HepG2 (cell line): Measurements from ENCODE around the gene LILRB3. TPM values are rescaled to one million over a fixed set of nuclear protein-coding genes. Genes with fewer than 3 reads are reported as not detected.
"Not testable (repeated sequence)": the region's sequence is repeated elsewhere in the genome, so short reads cannot be mapped to it uniquely, and the experiment has no call there.

Source experiments
- ATAC-seq: fragments of 200-7000 bp; cut with Tn5 transposase; 3 replicates; pipeline ENCODE4 v1.9.1; 2020; ENCODE audit warnings: mild to moderate bottlenecking, moderate library complexity
- BruUV-seq: library from RNA; stranded (reverse); fragments of 400-500 nt; replicated peaks from 2 replicates; lab custom pipeline; 2021; lab: Mats Ljungman, UMichigan
- CTCF ChIA-PET: fragments of 300-600 bp; formaldehyde crosslinking; extraction: SDS; loops from one replicate; lab custom pipeline; 2021; ENCODE audit warnings: low total read pairs, inconsistent platforms, low intra/inter-chr PET ratio; lab: Yijun Ruan, JAX
- POLR2A ChIA-PET: fragments of 350-600 bp; sonication (Branson Sonifier 250); formaldehyde crosslinking; loops from one replicate; lab custom pipeline; 2020; ENCODE audit warnings: antibody characterized with exemption, inconsistent platforms; lab: Yijun Ruan, JAX
- DNase-seq: peaks from one replicate; pipeline ENCODE4 v3.0.0-alpha.2; 2015; ENCODE audit warnings: low spot score
- FAIRE-seq: peaks from 3 replicates; lab custom pipeline; 2011; peaks lifted over from hg19 to GRCh38; lab: Jason Lieb, UNC
- H2AFZ ChIP-seq: one replicate; pipeline ENCODE4 v1.6.1; 2011; ENCODE audit warnings: low read length, inconsistent platforms
- H3K27ac ChIP-seq: fragments of 300-600 bp; 3 replicates; pipeline ENCODE4 v1.8.0; 2011; ENCODE audit warnings: mixed run types, mild to moderate bottlenecking, mixed read lengths, low read length, inconsistent platforms; ENCODE audit not compliant: insufficient read depth; ENCODE audit errors: extremely low read length
- H3K27me3 ChIP-seq, 2 experiments: fragments of 200-600 bp in 1 of 2; 2 replicates in 1 of 2; 3 replicates in 1 of 2; pipeline versions ENCODE4 v1.6.0 to v1.8.0; 2011; ENCODE audit warnings: low read length in 2 of 2, mild to moderate bottlenecking in 2 of 2, moderate library complexity in 2 of 2, inconsistent platforms in 1 of 2; ENCODE audit not compliant: insufficient read depth in 2 of 2, control insufficient read depth in 1 of 2
- H3K36me3 ChIP-seq, 2 experiments: fragments of 200-600 bp in 1 of 2; replicated peaks in 1 of 2; 2 replicates in 1 of 2; 3 replicates in 1 of 2; pipeline versions ENCODE4 v1.5.1 to v1.8.0; 2011; ENCODE audit warnings: low read length in 2 of 2, inconsistent platforms in 1 of 2; ENCODE audit not compliant: insufficient read depth in 2 of 2, control insufficient read depth in 1 of 2
- H3K4me1 ChIP-seq: 2 replicates; pipeline ENCODE4 v1.5.1; 2012; ENCODE audit warnings: low read length, inconsistent platforms; ENCODE audit not compliant: insufficient read depth
- H3K4me2 ChIP-seq: 2 replicates; pipeline ENCODE4 v1.6.0; 2011; ENCODE audit warnings: low read depth, low read length, inconsistent platforms
- H3K4me3 ChIP-seq, 3 experiments: fragments of 200-600 bp in 1 of 3; sonication (generic), shearing (Covaris generic) in 1 of 3; replicated peaks in 1 of 3; 2 replicates each; pipeline ENCODE4 v1.5.1; 2011 to 2016; ENCODE audit warnings: low read length in 3 of 3, inconsistent platforms in 2 of 3, low read depth in 2 of 3, mild to moderate bottlenecking in 2 of 3, control low read depth in 1 of 3, mixed read lengths in 1 of 3; ENCODE audit not compliant: insufficient read depth in 1 of 3
- H3K79me2 ChIP-seq: one replicate; pipeline ENCODE4 v1.6.1; 2011; ENCODE audit warnings: low read length, inconsistent platforms; ENCODE audit not compliant: insufficient read depth
- H3K9ac ChIP-seq: 2 replicates; pipeline ENCODE4 v1.6.0; 2011; ENCODE audit warnings: mild to moderate bottlenecking, low read depth, low read length, inconsistent platforms; ENCODE audit not compliant: insufficient read depth
- H3K9me3 ChIP-seq: 2 replicates; pipeline ENCODE4 v1.5.1; 2012; ENCODE audit warnings: mild to moderate bottlenecking, low read length
- H4K20me1 ChIP-seq: 2 replicates; pipeline ENCODE4 v1.6.0; 2011; ENCODE audit warnings: inconsistent platforms, mild to moderate bottlenecking, low read length, moderate library complexity; ENCODE audit not compliant: insufficient read depth
- BRD4 ChIP-seq: sonication (generic); formaldehyde crosslinking; IDR thresholded peaks from 2 replicates; pipeline ENCODE4 v1.4.0; 2020; ENCODE audit warnings: missing genetic modification reagents
- ELF1 ChIP-seq: sonication (generic); formaldehyde crosslinking; IDR thresholded peaks from 2 replicates; pipeline ENCODE4 v1.4.0; 2020; ENCODE audit warnings: missing genetic modification reagents
- POLR2A ChIP-seq, 2 experiments: IDR thresholded peaks; 2 replicates each; pipeline ENCODE4 v1.6.1; 2011; ENCODE audit warnings: low read depth in 2 of 2, low read length in 2 of 2, mild to moderate bottlenecking in 1 of 2, moderate library complexity in 1 of 2; ENCODE audit not compliant: insufficient read depth in 1 of 2
- THAP7 ChIP-seq: sonication (generic); formaldehyde crosslinking; IDR thresholded peaks from 2 replicates; pipeline ENCODE4 v1.8.1; 2023; ENCODE audit warnings: mild to moderate bottlenecking, missing genetic modification reagents
- ZSCAN22 ChIP-seq: sonication (generic); formaldehyde crosslinking; IDR thresholded peaks from 2 replicates; pipeline ENCODE4 v1.4.0; 2020; ENCODE audit warnings: mild to moderate bottlenecking, missing genetic modification reagents
- WGBS: methylation state at CpG from one replicate; pipeline ENCODE4 v1.1.6; 2017; ENCODE audit warnings: low lambda C conversion rate; 5-methylcytosine and 5-hydroxymethylcytosine counted together
- in situ Hi-C: cut with HindIII; loops from 2 replicates; pipeline ENCODE4 v1.10.0; 2017; ENCODE audit warnings: low pct_unique_long_range_greater_than_20kb; ENCODE audit not compliant: extremely low pct_ligation_motif_present
- intact Hi-C: fragments of 100-400 bp; cut with micrococcal nuclease; formaldehyde crosslinking; loops from one replicate; pipeline ENCODE4 v1.10.0; 2022; ENCODE audit not compliant: unreplicated experiment
- polyA plus RNA-seq, 8 experiments: library from polyadenylated mRNA; depleted of rRNA in 3 of 8; stranded (reverse) in 7 of 8; unstranded in 1 of 8; fragments of >200 nt; fragmentation: Illumina TruSeq in 4 of 8; extraction: Trizol in 4 of 8; gene quantifications; 2 replicates each; pipeline versions ENCODE4 v1.2.1 to v1.2.3, GENCODE V29; 2011 to 2016; ENCODE audit warnings: low read depth in 4 of 8, missing spikeins in 1 of 8, mixed read lengths in 1 of 8; ENCODE audit not compliant: insufficient read depth in 1 of 8
- total RNA-seq, 5 experiments: library from RNA; depleted of rRNA; stranded (reverse); fragments of >200 nt; fragmentation: Illumina TruSeq; extraction: Trizol; gene quantifications; 2 replicates each; pipeline ENCODE4 v1.2.3, GENCODE V29; 2016; ENCODE audit warnings: low read depth in 1 of 5

Gene LILRB3
- total and polyA plus RNA-seq, 2 of the 13 experiments (the other 11 are each of a cell fraction or from before 2014, with no cell fraction given): 0.22 TPM; not detected in 1

GRCh38 chr19:54172471-54173358 is 50.1 kb downstream of the LILRB3 start, which contains the start of gene TMC4 (continued):
- no peak for TF ChIP-seq BRD4 (CRISPR knock-in tag)
- no peak for TF ChIP-seq THAP7 (CRISPR knock-in tag)
- 0 out of 4 replicates have a peak, but pooled peaks of 1 of the 2 experiments have one; percentile 36 for TF ChIP-seq POLR2A (IDR thresholded peaks at IDR 0.05; ENCODE audit: insufficient read depth in 1 of 2, low read depth in 2 of 2, low read length in 2 of 2)
- TF ChIP-seq ELF1: 0 out of 2 replicates have a peak, but pooled peaks have one; percentile 41

GRCh38 chr19:54171736-54172431 is 50.9 kb downstream of the LILRB3 start:
- H3K9ac ChIP-seq, DNase-seq, H2AFZ ChIP-seq, CTCF ChIA-PET, H3K79me2 ChIP-seq, FAIRE-seq, H3K4me3 ChIP-seq, BruUV-seq, ATAC-seq, H3K27me3 ChIP-seq, H3K4me2 ChIP-seq, H3K27ac ChIP-seq, H3K36me3 ChIP-seq, H3K9me3 ChIP-seq, intact Hi-C loops, H4K20me1 ChIP-seq, in situ Hi-C loops: not testable (repeated sequence)
- peaks cover 12% of the 10 kb centered on the region; the same call in 1 of the 2 replicates for H3K4me1 ChIP-seq
- POLR2A ChIA-PET: interaction anchor here (1.0 to 1.8 kb wide), 3 partner anchors 18 to 19 kb away, joined by 3 to 11 read pairs (median 3); partner anchors contain the start of genes MBOAT7 and TSEN34
- WGBS: 75% methylated on average over 6 of the region's 23 CpGs
- TF ChIP-seq ZSCAN22 (CRISPR knock-in tag): peak; percentile 67
